Sigmoid colon (tissue), 7 donors: Measurements from ENCODE around the gene CA12. TPM values are rescaled to one million over a fixed set of nuclear protein-coding genes. Genes with fewer than 3 reads are reported as not detected.
A peak's percentile ranks its signal among the peaks of the same experiment; 100 is the strongest.

Experiments used
- DNase-seq: peaks from one replicate; pipeline ENCODE4 v3.0.0-alpha.2; 2019
- H3K27ac ChIP-seq, 4 donors: fragments of 200-600 bp; sonication (generic); one replicate each; pipeline ENCODE4 v1.5.1; 2016 to 2019; ENCODE audit warnings: mild to moderate bottlenecking in 1 of 4
- H3K27me3 ChIP-seq, 3 donors: fragments of 200-600 bp; sonication (generic); one replicate each; pipeline ENCODE4 v1.5.1; 2019; ENCODE audit warnings: mild to moderate bottlenecking in 1 of 3
- H3K36me3 ChIP-seq, 4 donors: fragments of 200-600 bp; sonication (generic); one replicate each; pipeline ENCODE4 v1.5.1; 2016 to 2019
- H3K4me1 ChIP-seq, 4 donors: fragments of 200-600 bp; sonication (generic); one replicate each; pipeline ENCODE4 v1.5.1; 2017 to 2019
- H3K4me3 ChIP-seq, 4 donors: fragments of 200-600 bp; sonication (generic); one replicate each; pipeline ENCODE4 v1.5.1; 2017 to 2019; ENCODE audit warnings: mild to moderate bottlenecking in 2 of 4, moderate library complexity in 1 of 4
- H3K9me3 ChIP-seq, 4 donors: fragments of 200-600 bp in 3 of 4; sonication (generic) in 3 of 4; one replicate each; pipeline versions ENCODE4 v1.5.1 to v1.6.1; 2013 to 2019
- CTCF ChIP-seq, 4 experiments: fragments of 450-650 bp in 3 of 4; fragments of 200-600 bp in 1 of 4; IDR thresholded peaks; one replicate each; pipeline ENCODE4 v1.5.1; 2016 to 2019; ENCODE audit warnings: antibody characterized with exemption in 4 of 4, mild to moderate bottlenecking in 3 of 4, moderate library complexity in 2 of 4
- EP300 ChIP-seq, 4 donors: sonication (generic); formaldehyde crosslinking; IDR thresholded peaks; one replicate each; pipeline ENCODE4 v1.6.1; 2017; ENCODE audit warnings: antibody characterized with exemption in 4 of 4
- POLR2A ChIP-seq, 2 donors: fragments of 450-650 bp; IDR thresholded peaks; one replicate each; pipeline ENCODE4 v1.6.1; 2016; ENCODE audit warnings: antibody characterized with exemption in 2 of 2, mild to moderate bottlenecking in 2 of 2, moderate library complexity in 2 of 2
- POLR2AphosphoS5 ChIP-seq, 4 donors: sonication (generic); formaldehyde crosslinking; IDR thresholded peaks; one replicate each; pipeline ENCODE4 v1.6.1; 2017; ENCODE audit warnings: antibody characterized with exemption in 4 of 4
- WGBS, 2 donors: extraction: QIAGEN DNeasy Blood & Tissue Kit; methylation state at CpG; one replicate each; pipeline ENCODE4 v1.1.7; 2013; 5-methylcytosine and 5-hydroxymethylcytosine counted together
- intact Hi-C: fragments of 100-400 bp; cut with DNase I; formaldehyde crosslinking; loops from one replicate; pipeline ENCODE4 v1.15.1; 2023
- polyA plus RNA-seq, 3 donors: library from polyadenylated mRNA; stranded (reverse); fragments of 200-250 nt; gene quantifications; one replicate each; pipeline ENCODE4 v1.2.3, GENCODE V29; 2013
- total RNA-seq, 4 donors: library from RNA; depleted of rRNA; stranded (reverse); fragments of >200 nt; gene quantifications; one replicate each; pipeline ENCODE4 v1.1.0, GENCODE V29; 2016
- donor health status: healthy with polysubstance abuse.
- donor health status: Bipolar disorder and iron deficiency.
- donor health status: healthy.

CA12 gene
- total and polyA plus RNA-seq, 7 donors: 0.14 to 76.2 (median 2.2) TPM

- 59 to 63% methylated on average over 9 of the region's 9 CpGs for WGBS, 2 donors
- H3K4me1 ChIP-seq: peaks cover 0 to 21% (median 12%) of the 10 kb centered on the region in 4 donors
- intact Hi-C loops: no loop called here
- H3K27ac ChIP-seq: peak overlapping the region in 3 of 4 donors; percentile 59 to 70 (median 66)
- TF ChIP-seq EP300 (IDR thresholded peaks at IDR 0.05) (no peak), POLR2AphosphoS5 (IDR thresholded peaks at IDR 0.05) (no peak), CTCF (IDR thresholded peaks at IDR 0.05) (no peak), POLR2A (IDR thresholded peaks at IDR 0.05) (no peak)
- no peaks in the 10 kb centered on the region for H3K9me3 ChIP-seq
- DNase-seq: no peak
- no peaks in the 10 kb centered on the region for H3K36me3 ChIP-seq
- H3K4me3 ChIP-seq: no peak overlapping the region
- H3K27me3 ChIP-seq: no peaks in the 10 kb centered on the region
Observed at GRCh38 chr15:63332367-63333124, 49.1 kb downstream of the CA12 start.

- 88 to 90% methylated on average over 12 of the region's 12 CpGs for WGBS, 2 donors
- H3K27ac ChIP-seq: peak overlapping the region in 3 of 4 donors; percentile 59 to 70 (median 66)
- H3K4me3 ChIP-seq: no peak overlapping the region
- H3K9me3 ChIP-seq: no peaks in the 10 kb centered on the region
- H3K4me1 ChIP-seq: peaks cover 0 to 21% (median 12%) of the 10 kb centered on the region in 4 donors
- no peak for DNase-seq
- intact Hi-C loops: no loop called here
- no peaks in the 10 kb centered on the region for H3K27me3 ChIP-seq
- TF ChIP-seq CTCF (IDR thresholded peaks at IDR 0.05): no peak
- no peak for TF ChIP-seq POLR2AphosphoS5 (IDR thresholded peaks at IDR 0.05)
- no peak for TF ChIP-seq POLR2A (IDR thresholded peaks at IDR 0.05)
- TF ChIP-seq EP300 (IDR thresholded peaks at IDR 0.05): no peak
- no peaks in the 10 kb centered on the region for H3K36me3 ChIP-seq
Observed at GRCh38 chr15:63331456-63331855, 50.2 kb downstream of the CA12 start.

GRCh38 chr15:63330926-63331325 is 50.7 kb downstream of the CA12 start:
- Histone ChIP-seq H3K9me3 (no peaks in the 10 kb centered on the region), H3K4me3 (no peak overlapping the region), H3K36me3 (no peaks in the 10 kb centered on the region), H3K4me1 (peaks cover 0 to 21% (median 12%) of the 10 kb centered on the region in 4 donors), H3K27me3 (no peaks in the 10 kb centered on the region), H3K27ac (peak overlapping the region in 3 of 4 donors; percentile 59 to 70 (median 66))
- DNase-seq: no peak
- 91 to 93% methylated on average over 10 of the region's 10 CpGs for WGBS, 2 donors
- TF ChIP-seq POLR2AphosphoS5 (IDR thresholded peaks at IDR 0.05) (no peak), POLR2A (IDR thresholded peaks at IDR 0.05) (no peak), EP300 (IDR thresholded peaks at IDR 0.05) (no peak), CTCF (IDR thresholded peaks at IDR 0.05) (no peak)
- intact Hi-C loops: no loop called here

GRCh38 chr15:63329567-63330350 is 51.9 kb downstream of the CA12 start:
- Histone ChIP-seq H3K36me3 (no peaks in the 10 kb centered on the region), H3K27me3 (no peaks in the 10 kb centered on the region), H3K4me1 (peaks cover 0 to 21% (median 12%) of the 10 kb centered on the region in 4 donors), H3K9me3 (no peaks in the 10 kb centered on the region), H3K27ac (no peak overlapping the region), H3K4me3 (no peak overlapping the region)
- 94 to 95% methylated on average over 5 of the region's 5 CpGs for WGBS, 2 donors
- TF ChIP-seq POLR2AphosphoS5 (IDR thresholded peaks at IDR 0.05): no peak
- TF ChIP-seq POLR2A (IDR thresholded peaks at IDR 0.05): no peak
- TF ChIP-seq CTCF (IDR thresholded peaks at IDR 0.05): no peak
- intact Hi-C loops: no loop called here
- DNase-seq: no peak
